Left kidney (tissue), 8 donors: ENCODE results near the gene DCDC2. TPM values are rescaled to one million over a fixed set of nuclear protein-coding genes. Genes with fewer than 3 reads are reported as not detected.
A peak's percentile ranks its signal among the peaks of the same experiment; 100 is the strongest.
"Not testable (repeated sequence)": the region's sequence is repeated elsewhere in the genome, so short reads cannot be mapped to it uniquely, and the experiment has no call there.

Experiments used
- DNase-seq: peaks from one replicate; pipeline ENCODE4 v3.0.0-alpha.2; 2013
- long read RNA-seq, 8 donors: transcript quantifications; one replicate each; lab custom pipeline, GENCODE V29; 2026
- polyA plus RNA-seq: library from polyadenylated mRNA; unstranded; fragments of 120-200 nt; gene quantifications from one replicate; pipeline ENCODE4 v1.2.1, GENCODE V29; 2013; ENCODE audit not compliant: insufficient read length

The DCDC2 gene
- 136 TPM for polyA plus RNA-seq
- long read RNA-seq, donor 1, full-length matches to known transcripts: 25 of 149 reads
- long read RNA-seq, donor 1, partial matches to known transcripts: 124 of 149 reads
- long read RNA-seq, donor 1, other reads (novel, unspliced or antisense): 0 of 149 reads
- long read RNA-seq, donor 2, full-length matches to known transcripts: 19 of 56 reads
- long read RNA-seq, donor 2, partial matches to known transcripts: 37 of 56 reads
- long read RNA-seq, donor 2, other reads (novel, unspliced or antisense): 0 of 56 reads
- long read RNA-seq, donor 3, full-length matches to known transcripts: 12 of 41 reads
- long read RNA-seq, donor 3, partial matches to known transcripts: 29 of 41 reads
- long read RNA-seq, donor 3, other reads (novel, unspliced or antisense): 0 of 41 reads
- long read RNA-seq, donor 4: 0 reads
- long read RNA-seq, donor 5, full-length matches to known transcripts: 33 of 69 reads
- long read RNA-seq, donor 5, partial matches to known transcripts: 36 of 69 reads
- long read RNA-seq, donor 5, other reads (novel, unspliced or antisense): 0 of 69 reads
- long read RNA-seq, donor 6, full-length matches to known transcripts: 13 of 42 reads
- long read RNA-seq, donor 6, partial matches to known transcripts: 29 of 42 reads
- long read RNA-seq, donor 6, other reads (novel, unspliced or antisense): 0 of 42 reads
- long read RNA-seq, donor 7, full-length matches to known transcripts: 36 of 103 reads
- long read RNA-seq, donor 7, partial matches to known transcripts: 67 of 103 reads
- long read RNA-seq, donor 7, other reads (novel, unspliced or antisense): 0 of 103 reads
- long read RNA-seq, donor 8, full-length matches to known transcripts: 13 of 18 reads
- long read RNA-seq, donor 8, partial matches to known transcripts: 5 of 18 reads
- long read RNA-seq, donor 8, other reads (novel, unspliced or antisense): 0 of 18 reads

DNA sequence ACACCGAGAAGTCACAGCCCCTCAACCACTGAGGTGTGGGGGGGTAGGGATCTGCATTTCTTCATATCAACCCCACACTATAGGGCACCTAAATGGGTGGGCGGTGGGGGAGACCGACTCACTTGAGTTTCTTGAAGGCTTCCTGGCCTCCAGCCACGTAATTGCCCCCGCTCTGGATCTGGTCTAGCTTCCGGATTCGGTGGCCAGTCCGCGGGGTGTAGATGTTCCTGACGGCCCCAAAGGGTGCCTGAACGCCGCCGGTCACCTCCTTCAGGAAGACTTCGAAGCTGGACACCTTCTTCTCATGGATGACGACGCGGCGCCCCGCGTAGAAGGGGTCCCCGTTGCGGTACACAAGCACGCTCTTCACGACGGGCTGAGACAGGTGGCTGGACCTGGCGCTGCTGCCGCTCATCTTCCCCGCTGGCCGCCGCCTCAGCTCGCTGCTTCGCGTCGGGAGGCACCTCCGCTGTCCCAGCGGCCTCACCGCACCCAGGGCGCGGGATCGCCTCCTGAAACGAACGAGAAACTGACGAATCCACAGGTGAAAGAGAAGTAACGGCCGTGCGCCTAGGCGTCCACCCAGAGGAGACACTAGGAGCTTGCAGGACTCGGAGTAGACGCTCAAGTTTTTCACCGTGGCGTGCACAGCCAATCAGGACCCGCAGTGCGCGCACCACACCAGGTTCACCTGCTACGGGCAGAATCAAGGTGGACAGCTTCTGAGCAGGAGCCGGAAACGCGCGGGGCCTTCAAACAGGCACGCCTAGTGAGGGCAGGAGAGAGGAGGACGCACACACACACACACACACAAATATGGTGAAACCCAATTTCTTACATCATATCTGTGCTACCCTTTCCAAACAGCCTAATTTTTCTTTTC is at the start of gene DCDC2:
TSS of gene DCDC2 (minus strand) at position 724 of the 883 bp plus-strand sequence. CDS start at position 415, 309 bp downstream.
- DNase-seq: peak; percentile 72

DNA sequence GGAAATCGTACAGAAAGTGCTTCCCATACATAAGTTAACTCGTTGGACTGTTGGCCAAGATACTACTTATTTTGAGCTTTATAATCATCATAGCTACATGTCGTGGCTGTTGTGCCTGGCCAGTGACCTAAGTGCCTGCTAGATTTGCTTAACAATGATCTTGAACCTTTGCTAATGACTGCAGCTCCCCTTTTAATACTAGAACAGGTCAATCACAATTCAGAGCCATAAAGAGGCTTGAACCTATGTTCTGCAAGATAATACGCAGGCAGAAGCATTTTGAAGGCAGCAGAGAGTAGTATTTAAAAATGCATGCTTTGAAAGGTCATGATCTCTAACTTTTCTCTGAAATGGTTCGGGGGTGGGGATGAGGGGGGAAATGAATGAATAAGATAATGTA is 47.4 kb upstream of the DCDC2 start:
- DNase-seq: no peak

DNA sequence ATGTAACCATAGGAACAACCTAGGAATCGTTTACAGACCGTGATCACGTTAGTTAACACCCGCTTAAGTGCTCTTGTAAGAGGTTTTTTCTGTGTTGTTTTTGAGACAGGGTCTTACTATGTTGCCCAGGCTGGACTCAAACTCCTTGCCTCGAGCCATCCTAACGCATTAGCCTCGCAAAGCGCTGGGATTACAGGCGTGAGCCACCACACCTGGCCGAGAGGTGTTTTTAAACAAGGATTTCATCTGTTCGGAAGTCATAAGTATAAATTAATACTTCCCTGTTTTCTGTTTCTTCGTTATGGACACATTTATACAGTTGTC is 45.6 kb upstream of the DCDC2 start:
- DNase-seq: no peak

DNA sequence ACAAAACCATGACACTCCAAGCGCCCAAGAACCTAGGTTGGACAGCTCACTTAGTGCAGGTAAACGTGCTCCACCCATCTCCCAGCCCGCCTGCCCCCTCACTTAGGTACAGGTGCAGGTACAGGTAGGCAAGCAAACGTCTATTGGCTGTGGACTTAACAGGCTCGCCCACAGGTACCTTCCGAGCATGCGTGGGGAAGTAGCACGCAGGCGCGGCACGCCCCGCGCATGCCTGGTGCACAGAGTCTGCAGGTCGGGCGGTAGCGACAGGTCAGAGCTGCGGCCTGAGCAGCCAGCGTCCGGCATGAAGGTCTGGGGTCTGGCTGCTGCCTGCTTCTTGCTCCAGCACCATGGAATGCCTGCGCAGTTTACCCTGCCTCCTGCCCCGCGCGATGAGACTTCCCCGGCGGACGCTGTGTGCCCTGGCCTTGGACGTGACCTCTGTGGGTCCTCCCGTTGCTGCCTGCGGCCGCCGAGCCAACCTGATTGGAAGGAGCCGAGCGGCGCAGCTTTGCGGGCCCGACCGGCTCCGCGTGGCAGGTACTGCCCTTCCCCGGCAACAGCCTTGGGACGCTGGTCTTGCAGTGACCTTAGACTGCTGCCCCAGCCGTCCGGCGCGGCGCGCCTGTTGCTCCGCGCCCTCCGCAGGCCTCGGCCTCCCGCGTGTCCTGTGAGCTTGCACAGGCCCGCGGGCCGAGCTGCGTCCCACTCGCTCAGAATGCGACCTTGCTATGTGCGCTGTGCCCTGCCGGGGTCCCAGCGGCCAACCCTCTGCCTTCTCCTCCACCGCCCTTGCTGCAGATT is 45.0 kb upstream of the DCDC2 start, which contains the start of gene MRS2:
TSS of gene MRS2 (plus strand) at position 240 of the 804 bp plus-strand sequence. CDS start at position 351, 111 bp downstream.
- DNase-seq: peak; percentile 83

DNA sequence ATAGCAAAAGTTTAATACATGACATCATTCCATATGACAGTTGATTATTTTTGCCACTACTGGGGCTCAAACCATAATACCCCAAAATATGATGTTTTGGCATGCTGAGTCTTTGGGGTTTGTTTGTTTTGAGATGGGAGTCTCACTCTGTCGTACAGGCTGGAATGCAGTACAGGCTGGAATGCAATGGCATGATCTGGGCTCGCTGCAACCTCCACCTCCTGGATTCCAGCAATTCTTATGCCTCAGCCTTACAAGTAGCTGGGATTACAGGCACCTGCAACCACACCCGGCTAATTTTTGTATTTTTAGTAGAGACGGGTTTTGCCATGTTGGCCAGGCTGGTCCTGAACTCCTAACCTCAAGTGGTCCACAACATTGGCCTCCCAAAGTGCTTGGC is 43.6 kb upstream of the DCDC2 start:
- no peak for DNase-seq

DNA sequence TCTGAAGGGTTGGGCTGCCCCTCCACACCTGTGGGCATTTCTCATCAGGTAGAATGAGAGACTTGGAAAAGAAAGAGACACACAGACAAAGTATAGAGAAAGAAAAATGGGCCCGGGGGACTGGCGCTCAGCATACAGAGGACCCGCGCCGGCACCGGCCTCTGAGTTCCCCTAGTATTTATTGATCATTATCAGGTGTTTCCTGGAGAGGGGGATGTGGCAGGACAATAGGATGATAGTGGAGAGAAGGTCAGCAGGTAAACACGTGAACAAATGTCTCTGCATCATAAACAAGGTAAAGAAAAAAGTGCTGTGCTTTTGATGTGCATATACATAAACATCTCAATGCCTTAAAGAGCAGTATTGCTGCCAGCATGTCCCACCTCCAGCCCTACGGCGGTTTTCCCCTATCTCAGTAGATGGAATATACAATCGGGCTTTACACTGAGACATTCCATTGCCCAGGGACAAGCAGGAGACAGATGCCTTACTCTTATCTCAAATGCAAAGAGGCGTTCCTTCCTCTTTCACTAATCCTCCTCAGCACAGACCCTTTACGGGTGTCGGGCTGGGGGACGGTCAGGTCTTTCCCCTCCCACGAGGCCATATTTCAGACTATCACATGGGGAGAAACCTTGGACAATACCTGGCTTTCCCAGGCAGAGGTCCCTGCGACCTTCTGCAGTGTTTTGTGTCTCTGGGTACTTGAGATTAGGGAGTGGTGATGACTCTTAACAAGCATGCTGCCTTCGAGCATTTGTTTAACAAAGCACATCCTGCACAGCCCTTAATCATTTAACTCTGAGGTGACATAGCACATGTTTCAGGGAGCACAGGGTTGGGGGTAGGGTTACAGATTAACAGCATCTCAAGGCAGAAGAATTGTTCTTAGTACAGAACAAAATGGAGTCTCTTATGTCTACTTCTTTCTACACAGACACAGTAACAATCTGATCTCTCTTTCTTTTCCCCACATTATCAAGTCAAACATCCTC is 42.5 kb upstream of the DCDC2 start:
- not testable (repeated sequence) for DNase-seq

DNA sequence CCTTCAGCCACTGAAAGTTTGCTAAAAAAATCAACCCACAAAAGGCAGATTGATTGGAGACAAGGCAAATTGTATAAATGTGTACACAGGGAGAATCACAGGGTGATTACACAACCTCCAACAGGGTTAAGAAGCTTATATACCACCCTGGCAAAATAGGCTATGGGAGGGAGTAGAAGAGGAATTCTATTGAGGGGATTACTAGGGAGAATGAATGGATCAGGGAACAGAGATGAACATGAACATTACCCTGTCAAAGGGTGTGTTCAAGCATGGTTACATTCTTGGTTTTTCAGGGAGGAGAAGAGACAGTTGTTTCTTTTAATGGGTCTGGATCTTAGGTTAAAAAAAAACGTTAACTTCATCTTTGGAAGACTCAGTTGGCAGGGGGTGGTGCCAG is 39.8 kb upstream of the DCDC2 start:
- DNase-seq: no peak

DNA sequence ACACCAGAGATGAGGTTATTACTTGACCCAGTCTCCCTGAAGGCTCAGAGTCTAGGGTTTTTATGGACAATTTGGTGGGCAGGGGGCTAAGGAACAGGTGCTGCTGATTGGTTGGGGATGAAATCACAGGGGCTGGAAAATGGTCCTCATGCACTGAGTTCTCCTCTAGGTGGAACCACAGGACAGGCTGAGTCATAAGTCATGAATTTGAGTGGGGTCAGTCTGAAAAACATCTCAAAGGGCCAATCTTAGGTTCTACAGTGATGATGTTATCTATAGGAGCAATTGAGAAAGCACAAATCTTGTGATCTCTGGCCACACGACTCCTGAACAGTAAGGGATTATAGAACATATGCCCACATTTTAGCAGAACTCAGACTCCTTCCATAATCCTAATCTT is 39.0 kb upstream of the DCDC2 start:
- DNase-seq: no peak

DNA sequence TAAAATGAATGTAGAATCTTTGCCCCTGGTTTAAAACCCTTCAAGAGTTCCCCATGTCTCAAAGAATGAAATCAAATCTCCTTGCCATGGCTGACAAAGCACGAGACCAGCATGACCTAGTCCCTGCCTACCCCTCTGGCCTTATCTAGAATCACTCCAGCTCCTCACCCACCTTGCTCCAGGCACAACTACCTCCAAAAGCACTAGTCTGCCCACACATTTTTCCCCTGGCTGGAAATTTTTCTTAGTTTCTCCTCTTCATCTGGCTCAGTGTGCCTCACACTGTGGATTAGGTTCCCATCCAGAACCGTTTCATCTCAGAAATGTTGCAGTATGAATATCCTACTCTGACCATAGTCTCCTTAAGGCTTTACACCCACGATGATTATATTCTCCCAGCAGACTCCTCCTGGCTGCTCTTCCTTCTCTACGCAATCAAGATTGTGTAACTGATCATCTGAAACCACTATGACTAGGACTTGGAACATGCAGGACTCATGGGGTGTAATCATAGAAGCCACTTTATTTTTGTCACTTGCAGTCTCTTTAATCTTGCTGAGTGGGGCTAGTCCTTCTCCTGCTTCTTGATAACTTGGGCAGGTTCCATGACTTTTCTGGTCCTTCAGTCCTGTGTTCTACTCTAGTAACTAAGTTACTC is 37.0 kb upstream of the DCDC2 start:
- DNase-seq: no peak

DNA sequence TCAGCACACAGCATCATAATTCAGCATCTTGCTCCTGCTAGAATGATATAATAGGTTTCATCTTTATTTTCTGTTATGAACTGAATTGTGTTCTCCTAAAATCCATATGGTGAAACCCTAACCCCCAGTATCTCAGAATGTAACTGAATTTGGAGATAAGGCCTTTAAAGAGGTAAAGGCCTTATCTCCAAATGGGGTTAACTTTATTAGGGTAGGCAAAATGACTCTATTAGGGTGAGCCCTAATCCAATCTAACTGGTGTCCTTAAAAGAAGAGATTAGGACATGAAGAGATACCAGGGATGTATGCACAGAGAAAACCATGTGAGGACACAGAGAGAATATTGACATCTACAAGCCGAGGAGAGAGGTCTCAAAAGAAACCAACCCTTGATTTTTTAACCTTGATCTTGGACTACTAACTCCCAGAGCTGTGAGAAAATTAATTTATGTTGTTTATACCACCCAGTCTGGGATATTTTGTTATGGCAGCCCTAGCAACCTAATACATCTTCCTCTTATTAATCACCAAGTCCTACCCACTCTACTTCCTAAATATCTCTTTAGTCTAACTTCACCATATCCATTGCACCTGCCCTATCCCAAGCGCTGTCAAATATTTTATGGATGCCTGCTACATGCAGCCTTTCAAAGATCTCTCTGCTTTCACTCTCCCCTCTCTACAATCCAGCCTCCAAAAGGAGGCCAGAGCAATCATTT is 36.4 kb upstream of the DCDC2 start:
- DNase-seq: no peak

DNA sequence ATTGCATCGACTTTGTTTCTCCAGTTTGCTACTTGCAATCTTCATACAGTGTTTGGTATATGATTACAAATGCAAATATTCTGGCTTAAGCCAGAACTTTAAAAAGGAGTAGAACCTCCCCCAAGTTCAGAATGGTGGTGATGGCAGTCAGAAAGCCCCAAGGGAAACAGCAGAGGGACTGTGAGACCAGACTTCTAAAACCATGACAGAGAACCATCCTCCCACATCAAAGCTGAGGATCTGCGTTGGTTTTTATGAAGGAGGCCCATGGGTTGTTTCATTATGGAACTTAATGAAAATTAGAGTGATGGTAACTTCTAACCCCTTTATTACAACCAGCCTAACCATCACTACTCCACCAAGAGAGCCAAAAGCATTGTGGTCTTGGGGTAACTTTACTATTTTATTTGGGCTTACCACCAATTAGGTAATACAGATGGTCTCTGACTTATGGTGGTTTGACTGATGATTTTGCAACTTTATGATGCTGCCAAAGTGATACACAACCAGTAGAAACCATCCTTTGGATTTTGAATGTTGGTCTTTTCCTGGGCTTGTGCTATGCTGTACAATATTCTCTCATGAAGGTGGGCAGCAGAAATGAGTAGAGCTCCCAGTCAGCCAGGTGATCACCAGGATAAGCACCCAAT is 34.0 kb upstream of the DCDC2 start:
- DNase-seq: no peak

DNA sequence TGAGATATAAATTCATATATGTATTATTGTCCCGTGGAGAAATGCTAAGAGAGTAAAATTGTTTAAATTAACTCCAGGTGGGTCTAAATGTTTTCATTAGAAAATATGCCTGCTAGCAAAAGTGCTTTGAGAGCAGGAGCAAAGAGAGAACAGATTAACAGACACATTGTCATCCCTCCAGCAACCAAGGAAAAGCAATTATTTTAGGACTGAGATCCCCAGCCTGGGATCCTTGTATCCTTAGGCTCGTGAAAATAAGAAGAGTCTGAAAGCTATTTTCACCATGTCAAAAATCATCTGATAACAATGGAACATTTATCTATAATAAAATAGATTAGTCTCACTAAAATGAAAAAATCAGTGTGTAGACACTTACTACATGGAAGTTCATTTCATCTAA is 33.3 kb upstream of the DCDC2 start:
- DNase-seq: no peak

DNA sequence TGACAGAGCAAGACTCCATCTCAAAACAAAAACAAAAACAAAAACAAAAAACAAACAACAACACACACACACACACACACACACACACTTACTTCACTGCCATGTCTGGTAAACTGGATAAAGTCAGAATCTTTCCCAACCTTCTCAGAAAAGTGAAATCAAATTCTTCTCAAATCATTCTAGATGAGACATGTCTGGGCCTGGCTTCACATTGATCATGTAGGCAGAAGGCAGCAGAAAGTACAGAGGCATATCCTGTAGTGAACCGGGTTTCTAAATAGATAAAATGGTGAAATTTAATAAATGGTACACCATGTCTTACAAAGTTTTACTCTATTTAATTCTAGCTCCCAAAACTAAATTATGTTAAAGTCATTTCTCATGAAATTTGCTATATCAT is 30.0 kb upstream of the DCDC2 start:
- DNase-seq: no peak

DNA sequence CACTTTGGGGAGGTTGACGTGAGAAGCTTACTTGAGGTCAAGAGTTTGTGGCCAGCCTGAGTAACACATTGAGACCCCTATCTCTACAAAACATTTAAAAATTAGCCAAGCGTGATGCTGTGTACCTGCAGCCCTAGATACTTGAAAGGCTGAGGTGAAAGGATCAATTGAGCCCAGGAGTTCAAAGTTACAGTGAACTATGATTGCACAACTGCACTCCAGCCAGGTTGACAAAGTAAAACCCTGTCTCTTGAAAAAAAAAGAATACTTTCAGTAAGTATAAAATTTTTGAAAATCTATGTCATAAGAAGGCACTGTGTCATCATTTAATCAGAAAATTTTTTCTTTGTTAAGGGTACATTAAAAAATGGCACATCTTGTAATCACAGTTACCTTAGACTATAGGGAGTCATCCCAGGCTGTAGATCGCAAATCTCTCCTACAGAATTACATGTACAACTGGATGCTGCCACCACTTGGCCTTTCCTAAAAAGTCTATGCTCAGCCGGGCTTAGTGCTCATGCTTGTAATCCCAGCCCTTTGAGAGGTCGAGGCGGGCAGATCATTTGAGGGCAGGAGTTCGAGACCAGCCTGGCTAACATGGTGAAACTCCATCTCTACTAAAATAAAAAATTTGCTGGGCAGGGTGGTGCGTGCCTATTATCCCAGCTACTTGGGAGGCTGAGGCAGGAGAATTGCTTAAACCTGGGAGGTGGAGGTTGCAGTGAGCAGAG is 27.8 kb upstream of the DCDC2 start:
- peak; percentile 29 for DNase-seq

DNA sequence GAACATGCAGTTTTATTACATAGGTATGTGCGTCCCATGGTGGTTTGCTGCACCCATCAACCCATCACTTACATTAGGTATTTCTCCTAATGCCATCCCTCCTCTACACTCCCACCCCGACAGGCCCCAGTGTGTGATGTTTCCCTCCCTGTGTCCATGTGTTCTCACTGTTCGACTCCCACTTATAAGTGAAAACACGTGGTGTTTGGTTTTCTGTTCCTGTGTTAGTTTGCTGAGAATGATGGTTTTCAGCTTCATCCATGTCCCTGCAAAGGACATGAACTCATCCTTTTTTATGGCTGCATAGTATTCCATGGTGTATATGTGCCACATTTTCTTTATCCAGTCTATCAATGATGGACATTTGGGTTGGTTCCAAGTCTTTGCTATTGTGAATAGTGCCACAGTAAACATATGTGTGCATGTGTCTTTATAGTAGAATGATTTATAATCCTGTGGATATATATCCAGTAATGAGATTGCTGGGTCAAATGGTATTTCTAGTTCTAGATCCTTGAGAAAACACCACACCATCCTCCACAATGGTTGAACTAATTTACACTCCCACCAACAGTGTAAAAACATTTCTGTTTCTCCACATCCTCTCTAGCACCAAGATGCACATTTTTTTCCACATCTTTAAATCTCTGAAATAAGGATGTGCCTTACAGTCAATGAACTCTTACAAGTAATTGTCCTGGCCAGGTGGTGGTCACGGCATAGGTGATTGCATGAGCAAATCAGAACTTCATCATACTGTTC is 26.7 kb upstream of the DCDC2 start:
- DNase-seq: not testable (repeated sequence)

DNA sequence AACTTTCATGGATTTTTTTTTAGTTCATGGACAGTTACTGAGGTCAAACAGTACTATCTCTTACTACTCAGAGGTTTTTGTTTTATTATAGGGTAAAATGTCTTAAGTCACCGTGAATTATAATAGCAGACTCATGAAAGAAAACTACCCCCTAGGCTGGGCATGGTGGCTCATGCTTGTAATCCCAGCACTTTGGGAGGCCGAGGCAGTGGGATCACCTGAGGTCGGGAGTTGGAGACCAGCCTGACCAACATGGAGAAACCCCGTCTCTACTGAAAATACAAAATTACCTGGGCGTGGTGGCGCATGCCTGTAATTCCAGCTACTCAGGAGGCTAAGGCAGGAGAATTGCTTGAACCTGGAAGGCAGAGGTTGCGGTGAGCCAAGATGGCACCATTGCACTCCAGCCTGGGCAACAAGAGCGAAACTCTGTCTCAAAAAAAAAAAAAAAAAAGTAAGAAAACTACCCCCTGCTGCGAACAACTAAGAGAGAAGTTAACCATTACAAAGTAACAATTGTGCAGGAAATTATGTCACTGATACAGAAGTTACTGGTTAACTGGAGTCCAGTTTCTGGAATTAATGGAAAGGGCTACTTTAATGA is 25.1 kb upstream of the DCDC2 start:
- peak; percentile 40 for DNase-seq
